Embryonic facial prominence (tissue), 1 donor: Measurements from ENCODE around the gene FCHO2.

Experiments
- DNase-seq: peaks from one replicate; pipeline ENCODE4 v3.0.0-alpha.2; 2016; ENCODE audit errors: extremely low spot score

Gene FCHO2

DNA sequence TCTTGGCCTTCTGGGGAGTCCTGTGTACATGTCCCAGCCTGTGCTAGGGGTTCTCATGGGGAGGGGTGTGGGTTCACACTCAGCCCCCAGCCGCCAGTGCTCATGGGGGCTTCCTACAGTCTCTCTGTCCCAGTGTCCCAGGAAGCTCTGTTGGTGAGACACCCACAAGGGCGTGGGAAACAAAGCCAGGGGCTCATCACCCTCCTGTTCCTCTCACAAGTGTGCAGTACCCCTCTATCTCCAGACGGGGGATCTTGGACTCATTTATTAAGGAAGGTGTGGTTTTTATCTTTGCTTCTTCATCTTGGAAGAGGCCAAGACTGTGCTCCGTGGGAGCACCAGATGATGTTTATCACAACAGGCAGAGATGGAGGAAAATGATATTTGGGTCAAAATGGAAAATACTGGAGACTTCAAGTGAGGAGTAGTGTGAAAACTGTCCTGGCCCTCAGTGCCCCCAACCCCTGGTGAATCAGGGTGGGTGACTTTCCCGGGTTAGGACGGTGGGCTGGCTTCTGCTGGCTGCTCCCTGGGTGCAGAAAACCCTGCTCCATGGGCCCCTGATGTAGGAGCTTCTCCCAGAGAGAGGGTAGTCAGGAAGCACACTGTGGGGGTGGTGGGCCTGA lies 179.7 kb downstream of the FCHO2 start:
- no peak for DNase-seq

- DNase-seq: no peak
These were observed 180.3 kb downstream of the FCHO2 start for GRCh38 chr5:73136055-73136562.

GRCh38 chr5:73137563-73138530 lies 182.0 kb downstream of the FCHO2 start:
- no peak for DNase-seq

DNA sequence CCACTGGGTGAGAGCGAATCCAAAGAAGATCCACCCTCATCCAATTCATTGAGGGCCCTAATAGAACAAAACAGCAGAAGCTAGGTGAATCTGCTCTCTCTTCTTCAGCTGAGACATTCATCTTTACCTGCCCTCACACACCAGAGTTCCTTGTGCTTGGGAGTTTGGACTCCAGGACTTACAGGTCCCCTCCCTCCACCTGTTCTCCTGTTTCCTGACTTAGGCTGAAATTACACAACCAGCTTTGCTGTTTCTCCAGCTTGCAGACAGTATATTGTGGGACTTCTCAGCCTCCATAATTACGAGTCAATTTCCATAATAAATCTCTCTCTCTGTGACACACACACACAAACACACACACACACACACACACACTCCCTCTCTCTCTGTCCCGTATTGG lies 183.6 kb downstream of the FCHO2 start:
- no peak for DNase-seq
